HG02678 (cell line): Measurements from ENCODE around the gene GARIN5A.
"Not testable (repeated sequence)": the region's sequence is repeated elsewhere in the genome, so short reads cannot be mapped to it uniquely, and the experiment has no call there.

Source experiments
- ATAC-seq: cut with Tn5 transposase; IDR thresholded peaks from one replicate; pipeline ENCODE4 v1.9.1; 2021; ENCODE audit warnings: mild to moderate bottlenecking, moderate library complexity; ENCODE audit not compliant: unreplicated experiment

The GARIN5A gene

DNA sequence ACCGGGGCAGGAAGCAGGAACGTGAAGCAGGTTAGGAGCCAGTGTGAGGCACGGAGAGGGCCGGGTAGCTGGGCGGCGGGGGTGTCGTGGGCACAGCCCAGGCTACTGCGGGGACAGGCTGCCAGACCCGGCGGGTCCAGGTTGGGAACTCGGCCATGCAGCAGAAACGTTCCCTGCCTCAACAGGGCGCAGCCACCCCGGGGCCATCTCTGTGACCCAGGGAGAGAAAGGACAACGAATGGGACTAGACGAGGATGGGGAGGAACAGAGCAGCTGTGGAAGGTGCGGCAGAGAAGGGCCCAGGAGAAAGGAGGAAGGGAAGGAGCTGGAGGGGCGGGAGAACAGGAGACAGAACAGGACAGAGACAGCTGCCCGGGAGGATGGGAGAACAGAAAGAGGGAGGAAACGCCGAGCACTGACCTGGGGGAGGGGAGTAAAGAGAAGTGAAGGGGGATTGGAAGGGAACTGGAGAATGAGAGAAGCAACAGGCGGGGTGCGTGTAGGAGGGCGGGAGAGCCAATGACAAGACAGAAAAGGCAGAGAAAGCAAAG, 12.9 kb upstream of the GARIN5A start:
- no peak for ATAC-seq

DNA sequence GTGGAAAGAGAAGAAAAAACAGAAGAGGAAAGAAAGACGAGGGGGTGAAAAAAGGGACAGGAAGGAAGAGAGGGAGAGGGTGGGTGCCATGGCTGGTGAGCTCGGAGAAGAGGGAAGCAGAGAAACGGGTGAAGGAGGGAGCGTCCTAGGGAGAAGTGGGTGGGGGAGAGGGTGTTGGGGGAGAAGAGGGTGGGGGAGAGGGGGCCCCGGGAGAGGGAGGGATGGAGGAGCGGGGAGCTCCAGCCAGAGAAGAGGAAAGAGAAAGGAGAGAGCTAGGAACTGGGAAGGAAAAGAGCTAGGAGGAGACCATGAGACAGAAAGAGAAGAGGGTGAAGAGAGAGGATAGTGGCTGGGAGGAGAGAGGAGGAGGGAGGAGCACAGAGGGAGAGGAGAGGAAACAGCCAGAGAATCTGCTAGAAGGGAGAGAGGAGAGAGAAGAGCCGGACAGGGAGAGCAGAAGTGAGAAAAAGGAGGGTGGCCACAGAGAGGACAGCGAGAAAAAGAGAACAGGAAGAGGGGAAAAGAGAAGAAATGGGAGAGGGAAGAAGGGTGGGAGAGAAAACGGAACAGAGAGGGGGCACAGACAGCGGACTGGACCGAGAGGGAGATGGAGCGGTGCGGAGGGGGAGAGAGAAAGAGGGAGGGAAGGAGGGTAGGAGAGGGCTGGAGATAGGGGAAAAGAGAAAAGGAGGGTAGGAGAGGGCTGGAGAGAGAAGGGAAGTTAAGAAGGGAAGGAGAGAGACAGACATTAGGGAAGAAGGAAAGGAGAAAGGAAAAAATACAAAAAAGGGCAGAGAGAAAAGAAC, 11.9 kb upstream of the GARIN5A start:
- ATAC-seq = no peak

DNA sequence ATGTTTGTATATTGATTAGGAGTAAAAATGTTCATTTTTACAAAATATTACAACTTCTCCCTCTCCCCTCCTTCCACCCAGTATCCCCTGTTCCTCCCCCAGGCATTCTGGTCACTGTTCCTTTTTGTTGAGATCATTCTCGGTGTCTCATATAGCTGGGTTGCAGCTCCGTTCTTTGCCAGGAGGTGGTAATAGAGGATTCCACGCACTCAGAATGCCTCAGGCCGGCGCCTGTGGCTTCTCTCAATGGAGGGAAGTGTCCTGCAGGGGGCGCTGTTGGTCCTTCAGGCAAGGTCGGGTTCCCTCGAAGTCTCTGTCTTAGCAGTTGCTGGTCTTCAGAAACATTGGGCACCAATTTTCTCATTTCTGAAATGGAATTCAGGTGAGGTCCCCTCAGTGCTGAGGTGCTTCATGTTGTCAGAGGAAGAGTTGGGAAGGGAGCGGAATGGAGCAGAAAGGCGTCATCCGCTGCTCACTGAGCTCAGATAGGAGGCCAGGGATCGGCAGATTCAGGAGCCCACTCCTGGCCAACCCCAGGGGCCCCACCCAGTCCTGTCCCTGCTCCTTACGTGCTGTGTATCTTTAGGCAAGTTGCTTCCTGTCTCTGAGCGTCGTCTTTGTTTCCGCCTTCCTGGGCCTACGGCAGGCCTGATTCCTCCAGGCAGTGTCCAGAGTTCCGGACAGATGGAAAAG, 10.3 kb upstream of the GARIN5A start:
- ATAC-seq = no peak

DNA sequence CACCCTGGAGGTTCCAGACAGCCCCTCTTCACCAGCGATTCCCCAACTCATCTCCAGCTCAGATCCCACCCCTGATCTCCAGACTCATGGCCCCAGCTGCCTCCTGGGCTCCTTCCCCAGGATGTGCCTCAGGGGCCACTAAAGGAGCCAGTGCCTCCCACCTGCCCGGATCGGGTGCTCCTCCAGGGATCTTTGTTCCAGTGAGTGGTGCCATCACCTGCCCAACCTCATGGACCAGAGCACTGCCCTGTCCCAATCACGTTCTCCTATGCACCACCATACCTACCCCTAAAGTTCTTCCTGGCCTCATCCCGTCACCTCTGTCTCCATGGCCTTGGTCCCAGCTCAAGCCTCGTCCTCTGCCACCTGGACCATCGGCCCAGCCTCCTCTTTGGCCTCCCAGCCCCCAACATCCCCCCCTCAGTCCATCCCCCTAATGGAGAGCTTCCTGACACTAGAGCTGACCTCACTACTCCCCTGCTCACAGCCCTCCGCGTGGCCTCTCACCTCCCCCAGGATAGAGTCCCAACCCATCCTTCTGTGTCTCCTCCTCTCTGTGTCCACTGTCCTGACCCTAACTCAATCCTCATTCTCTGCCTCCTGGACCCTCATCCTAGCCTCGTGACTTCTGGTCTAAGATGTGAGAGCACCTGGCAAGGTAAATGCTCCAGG, 8.8 kb upstream of the GARIN5A start:
- no peak for ATAC-seq

DNA sequence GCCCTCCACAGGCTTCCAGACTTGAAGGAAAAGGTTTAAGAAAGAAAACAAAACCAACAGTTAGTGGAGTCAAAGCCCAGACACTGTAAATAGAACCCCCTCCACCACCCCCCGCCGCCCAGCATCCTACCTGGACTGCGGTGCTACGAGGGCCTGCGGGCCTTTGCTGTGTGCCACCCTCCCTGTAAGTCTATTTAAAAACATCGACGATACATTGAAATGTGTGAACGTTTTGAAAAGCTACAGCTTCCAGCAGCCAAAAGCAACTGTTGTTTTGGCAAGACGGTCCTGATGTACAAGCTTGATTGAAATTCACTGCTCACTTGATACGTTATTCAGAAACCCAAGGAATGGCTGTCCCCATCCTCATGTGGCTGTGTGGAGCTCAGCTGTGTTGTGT, 6.3 kb upstream of the GARIN5A start:
- no peak for ATAC-seq

DNA sequence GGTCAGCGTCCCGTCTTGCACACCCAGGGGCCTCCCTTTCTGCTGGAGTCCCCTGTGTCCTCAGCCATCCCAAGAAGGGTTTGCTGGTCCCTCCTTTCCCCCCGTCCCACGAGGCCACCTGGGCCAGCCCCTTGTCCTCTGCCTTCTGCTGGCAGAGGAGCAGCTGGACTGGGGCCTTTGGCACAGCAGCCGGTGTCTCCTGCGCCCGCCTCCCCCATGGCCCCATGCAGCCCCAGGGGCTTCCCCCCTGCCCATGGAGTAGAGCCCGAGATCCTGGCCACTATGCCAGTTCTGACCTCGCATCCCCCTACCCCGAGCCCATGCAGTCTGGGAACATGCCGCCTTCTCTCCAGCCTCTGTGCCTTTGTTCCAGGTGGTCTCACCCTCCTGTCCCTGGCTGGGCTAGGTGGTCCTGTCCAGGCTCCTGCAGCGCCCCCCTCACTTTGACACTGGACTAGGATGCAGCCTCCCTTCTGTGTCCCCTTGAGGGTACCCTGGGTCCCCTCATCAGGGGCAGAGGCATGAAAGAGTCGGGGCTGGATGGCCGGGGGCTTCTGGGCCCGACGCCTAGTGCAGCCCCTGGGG, 5.7 kb upstream of the GARIN5A start:
- ATAC-seq = no peak

DNA sequence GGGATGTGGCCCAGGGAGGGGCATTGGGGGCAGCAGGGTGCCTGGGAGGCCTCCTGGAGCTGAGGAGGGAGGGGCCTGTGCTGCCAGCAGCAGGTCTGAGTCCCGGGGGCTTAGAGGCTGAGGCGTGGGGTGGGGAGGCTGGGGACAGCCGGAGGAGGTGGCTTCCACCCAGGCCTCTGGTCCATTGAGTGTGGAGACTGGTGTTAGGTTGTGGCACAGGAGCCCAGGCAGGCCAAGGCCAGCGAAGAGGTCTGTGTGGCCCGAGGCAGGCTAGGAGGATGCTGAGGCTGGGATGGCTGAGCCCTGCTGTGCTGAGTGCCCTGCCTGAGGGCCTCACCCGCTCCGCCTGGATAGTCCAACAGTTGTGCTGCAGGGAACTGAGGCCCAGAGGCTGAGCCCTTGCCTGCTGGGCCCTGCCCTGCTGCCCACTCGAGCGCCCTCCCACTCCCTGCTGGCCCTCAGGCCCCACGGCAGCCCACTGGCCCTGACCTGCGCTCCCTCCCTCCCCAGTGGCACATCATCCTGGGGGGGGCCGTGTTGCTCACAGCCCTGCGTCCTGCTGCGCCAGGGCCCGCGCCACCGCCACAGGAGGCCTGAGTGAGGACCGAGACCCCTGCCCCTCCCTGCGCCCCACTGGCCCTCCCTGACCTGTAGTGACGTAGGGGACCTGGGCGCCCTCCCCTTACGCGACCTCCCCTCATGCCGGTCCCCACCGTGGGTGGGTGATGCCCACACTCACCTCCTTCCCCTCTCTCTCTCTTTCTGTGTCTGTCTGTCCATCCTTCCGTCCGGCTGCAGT, 4.9 kb upstream of the GARIN5A start:
- ATAC-seq = no peak

DNA sequence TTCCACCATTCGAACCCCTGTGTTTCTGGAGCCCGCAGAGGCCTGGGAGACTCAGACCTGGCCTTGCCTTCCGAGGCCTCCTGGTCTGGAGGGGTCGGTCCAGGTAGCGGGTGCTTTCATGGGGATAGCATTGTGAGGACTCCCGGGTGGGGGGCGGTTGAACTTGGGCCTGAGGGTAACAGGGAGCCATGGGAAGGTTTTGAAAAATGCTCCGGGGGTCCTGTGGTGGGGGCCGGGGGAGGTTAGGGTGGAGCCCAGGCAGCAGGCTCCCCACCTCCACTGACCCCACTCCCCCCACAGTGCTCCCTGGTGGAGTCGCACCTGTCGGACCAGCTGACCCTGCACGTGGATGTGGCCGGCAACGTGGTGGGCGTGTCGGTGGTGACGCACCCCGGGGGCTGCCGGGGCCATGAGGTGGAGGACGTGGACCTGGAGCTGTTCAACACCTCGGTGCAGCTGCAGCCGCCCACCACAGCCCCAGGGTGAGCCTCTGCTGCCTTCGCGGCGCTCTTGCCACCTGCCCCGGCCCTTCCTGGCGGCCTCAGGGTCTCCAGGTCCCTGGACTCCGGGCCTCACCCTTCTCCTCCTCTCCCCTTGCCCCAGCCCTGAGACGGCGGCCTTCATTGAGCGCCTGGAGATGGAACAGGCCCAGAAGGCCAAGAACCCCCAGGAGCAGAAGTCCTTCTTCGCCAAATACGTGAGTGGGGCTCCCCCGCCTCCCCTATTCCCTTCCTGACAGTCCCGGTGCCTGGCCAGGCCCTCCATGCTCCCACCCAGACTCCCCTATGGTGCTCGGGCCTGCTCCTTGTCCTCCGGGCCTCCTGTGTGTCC, 3.8 kb upstream of the GARIN5A start:
- no peak for ATAC-seq

DNA sequence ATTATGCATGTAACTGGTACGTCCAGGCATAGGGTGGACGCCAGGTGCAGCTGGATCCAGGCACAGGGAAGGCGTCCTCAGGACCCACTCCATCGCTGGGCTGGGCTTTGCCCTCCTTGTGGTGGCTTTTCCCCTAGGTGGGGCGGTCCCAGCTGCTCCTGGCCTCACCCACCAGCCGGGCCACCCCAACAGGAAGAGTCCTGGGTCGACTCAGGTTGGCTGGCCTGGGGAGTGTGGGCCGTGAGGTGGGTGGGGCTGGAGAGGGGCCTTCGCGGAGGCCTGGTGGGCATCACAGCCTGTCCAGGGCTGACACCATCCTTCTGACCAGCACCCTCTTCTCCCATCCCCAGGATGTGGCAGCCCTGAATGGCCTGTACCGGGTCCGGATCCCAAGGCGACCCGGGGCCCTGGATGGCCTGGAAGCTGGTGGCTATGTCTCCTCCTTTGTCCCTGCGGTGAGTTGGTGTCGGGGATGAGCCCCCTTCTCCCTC, 3.2 kb upstream of the GARIN5A start:
- no peak for ATAC-seq

DNA sequence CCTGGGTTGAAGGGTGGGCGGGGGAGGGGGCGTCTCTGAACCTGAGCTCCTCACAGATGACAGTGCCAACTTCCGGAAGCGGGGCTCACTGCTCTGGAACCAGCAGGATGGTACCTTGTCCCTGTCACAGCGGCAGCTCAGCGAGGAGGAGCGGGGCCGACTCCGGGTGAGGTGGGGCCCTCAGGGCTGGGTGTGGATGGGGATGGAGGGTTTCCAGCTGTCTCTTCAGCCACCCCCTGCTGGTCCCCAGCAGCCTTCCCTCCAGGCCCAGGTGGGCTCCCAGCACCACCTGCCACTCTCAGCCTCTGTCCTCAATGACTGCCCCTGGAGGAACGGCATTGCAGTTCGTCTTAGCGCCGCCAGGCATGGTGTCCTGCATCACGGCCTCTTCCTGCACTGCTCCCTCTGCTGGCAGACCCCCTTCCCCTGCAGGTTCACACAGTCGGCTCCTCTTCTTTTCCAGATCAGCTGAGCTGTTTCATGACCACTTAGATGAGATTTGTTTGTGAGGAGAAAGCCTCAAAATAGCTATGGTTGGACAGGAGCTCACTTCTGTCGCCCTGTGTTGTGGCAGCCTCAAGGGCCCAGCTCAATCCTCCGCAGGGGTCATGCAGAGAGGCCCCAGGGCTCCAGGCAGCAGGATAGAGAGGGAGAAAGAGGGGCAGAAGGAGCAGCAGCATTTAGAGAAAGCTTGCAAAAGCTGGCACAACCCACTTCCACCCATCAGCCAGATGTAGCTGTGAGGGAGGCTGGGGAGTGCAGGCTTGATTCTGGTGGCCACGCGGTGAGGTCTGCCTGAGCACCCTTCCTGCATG, 2.5 kb upstream of the GARIN5A start:
- ATAC-seq = no peak

DNA sequence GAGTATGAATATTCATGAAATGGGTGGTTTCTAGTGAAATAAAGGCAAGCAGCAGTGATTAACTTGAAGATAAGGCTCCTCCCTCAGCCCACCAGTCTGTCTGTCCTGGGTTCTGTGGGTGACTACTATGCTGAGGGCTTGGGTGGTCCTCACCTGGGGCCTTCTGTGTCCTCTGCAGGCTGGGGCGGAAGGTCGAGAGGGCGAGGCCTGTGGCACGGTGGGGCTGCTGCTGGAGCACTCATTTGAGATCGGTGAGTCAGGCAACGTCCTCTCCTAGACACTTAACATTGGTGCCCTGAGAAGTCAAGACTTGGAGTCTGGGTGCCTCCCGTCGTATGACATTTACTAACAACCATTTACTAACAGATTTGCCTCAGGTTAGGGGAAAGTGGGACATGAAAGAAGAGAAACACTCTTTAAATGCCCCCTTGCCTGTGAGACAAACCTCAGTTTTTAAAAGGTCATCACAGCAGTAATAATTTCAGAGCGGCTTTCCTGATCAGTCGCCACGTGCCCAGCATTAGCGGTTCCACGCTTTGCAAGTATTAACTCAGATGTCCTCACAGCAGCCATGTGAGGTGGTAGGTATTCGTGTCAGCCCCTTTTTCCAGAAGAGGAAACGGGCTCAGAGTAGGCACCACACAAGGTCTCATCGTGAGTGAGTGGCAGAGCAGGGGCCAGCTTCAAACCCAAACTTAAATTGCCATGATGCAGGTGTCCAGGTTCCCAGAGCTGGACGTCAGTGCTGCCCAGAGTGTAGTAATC, 1.3 kb upstream of the GARIN5A start:
- ATAC-seq = no peak

DNA sequence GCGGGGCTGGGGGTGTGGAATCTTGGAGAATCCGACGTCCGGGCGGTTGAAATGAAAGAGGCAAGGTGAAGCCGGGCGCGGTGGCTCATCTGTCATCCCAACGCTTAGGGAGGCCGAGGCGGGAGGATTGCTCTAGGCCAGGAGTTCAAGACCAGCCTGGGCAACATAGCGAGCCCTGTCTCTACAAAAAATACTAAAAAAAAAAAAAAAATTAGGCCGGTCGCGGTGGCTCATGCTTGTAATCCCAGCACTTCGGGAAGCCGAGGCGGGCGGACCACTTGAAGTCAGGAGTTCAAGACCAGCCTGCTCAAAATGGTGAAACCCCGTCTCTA, 225 bp upstream of the GARIN5A start:
- ATAC-seq = no peak

DNA sequence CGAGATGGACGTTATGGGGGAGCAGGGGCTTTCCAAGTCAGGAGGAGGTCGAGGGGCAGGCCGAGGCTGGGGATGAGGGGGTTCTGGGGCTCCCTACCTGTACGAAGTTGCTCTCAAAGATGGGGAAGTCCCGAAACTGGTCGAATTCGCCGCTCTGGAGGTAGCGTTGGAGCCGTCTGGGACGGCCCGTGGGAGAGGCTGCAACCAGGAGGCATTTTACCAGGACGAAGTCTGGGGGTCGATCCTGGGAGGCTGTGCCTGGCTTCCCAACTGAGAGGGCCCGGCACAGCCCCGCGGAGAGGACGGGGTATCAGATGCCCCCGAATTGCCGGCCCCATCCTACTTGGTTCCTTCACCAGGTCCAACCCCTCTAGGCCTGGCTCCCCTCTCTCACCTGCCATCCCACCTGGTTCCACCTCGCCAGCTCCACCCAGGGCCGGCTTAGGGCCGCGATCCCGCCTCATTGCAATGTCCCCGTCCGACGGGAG, 868 bp downstream of the GARIN5A start:
- ATAC-seq = no peak

DNA sequence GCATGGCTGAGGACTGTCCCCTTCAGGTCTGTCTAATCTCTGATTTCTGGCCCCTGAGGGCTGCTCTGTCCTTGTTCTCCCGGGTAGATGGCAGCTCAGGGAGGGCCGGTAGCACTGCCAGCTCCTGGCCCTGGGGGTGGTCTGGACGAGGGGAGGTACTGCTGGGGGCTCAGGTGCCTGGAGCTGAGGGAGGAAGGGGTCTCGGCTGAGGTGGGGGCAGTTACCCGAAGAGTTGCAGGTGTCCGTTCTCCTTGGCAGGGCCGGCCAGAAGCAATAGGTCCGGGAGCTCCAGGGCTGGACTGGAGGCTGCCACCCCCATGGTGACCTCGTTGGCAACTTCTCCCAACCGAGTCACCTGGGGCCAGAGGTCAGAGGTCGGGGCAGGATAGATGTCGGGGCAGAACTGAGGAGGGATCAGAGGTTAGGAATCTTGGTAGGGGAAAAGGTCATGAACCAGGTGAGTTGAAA, 1.5 kb downstream of the GARIN5A start:
- no peak for ATAC-seq

DNA sequence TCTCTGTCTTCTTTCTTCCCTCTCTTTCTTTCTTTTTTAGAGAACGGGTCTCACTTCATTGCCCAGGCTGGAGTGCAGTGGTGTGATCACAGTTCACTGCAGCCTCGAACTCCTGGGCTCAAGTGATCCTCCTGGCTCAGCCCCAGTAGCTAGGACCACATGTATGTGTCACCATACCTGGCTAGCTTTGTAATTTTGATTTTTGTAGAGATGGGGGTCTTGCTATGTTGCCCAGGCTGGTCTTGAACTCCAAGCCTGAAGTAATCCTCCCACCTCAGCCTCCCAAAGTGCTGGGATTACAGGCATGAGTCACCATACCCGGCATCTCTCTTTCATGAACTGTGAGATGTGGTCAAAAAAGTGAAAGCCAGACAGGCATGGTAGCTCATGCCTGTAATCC, 3.3 kb downstream of the GARIN5A start:
- not testable (repeated sequence) for ATAC-seq

DNA sequence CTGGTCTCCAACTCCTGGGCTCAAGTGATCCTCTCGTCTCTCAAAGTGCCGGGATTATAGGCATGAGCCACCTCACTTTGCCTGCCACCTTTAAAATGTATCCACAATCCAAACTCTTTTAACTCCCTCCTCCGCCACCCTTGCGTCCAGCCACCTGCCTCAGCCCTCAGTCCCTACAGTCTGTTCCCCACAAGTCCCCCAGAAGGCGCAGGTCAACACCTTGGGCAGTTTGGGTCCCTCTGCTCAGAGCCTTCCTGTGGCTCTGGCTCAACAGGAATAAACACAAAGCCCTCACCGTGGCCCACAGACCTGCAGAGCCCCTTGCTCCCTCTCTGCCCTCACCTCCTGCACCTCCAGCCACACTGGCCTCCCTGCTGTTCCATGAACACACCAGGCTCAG, 7.8 kb downstream of the GARIN5A start:
- no peak for ATAC-seq

DNA sequence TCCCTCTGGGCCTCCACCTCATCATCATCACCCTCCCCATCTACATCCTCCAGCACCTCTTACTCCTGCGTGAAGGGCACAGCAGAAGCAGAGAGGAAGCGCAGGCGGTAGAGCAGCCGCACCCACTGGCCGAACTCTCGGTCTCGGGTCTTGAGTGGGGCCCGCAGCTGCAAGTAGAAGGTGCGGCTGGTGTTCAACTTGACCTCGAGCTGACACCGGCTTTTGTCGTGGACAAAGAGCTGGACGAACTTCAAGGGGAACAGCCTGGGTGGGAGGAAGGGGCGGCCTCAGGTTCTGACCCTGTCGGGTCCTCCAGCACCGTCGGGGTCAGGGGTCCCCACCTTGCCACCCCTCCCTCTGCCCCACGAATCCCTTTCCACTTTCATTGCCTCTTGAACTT, 9.1 kb downstream of the GARIN5A start:
- no peak for ATAC-seq

DNA sequence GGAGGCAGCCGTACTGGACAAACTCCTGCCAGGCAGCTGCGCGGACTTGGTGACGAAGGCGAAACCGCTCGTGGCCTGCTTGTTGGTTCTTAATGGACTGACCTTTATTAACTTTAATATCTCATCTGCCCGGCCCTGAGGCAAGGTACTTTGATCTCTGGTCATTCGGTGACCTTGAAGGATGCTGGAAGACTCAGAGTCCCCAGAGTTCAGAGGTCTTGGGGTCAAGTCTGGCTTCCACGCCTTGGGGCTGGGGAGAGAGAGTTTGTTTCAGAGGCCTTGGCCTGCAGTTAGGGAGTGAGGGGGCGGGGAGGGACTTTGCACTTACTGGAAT, 10.0 kb downstream of the GARIN5A start:
- no peak for ATAC-seq
